Activated CD4-positive, CD25-positive, alpha-beta regulatory T cell treated with anti-CD3 and anti-CD28 coated beads, Interleukin-2, amount 50 U/mL, for 72 hours (primary cell): ENCODE results near the gene ADAMTS7.
A peak's percentile ranks its signal among the peaks of the same experiment; 100 is the strongest.
"Not testable (repeated sequence)": the region's sequence is repeated elsewhere in the genome, so short reads cannot be mapped to it uniquely, and the experiment has no call there.

Source experiments
- DNase-seq: peaks from one replicate; pipeline ENCODE4 v3.0.0; 2021

ADAMTS7 gene

DNA sequence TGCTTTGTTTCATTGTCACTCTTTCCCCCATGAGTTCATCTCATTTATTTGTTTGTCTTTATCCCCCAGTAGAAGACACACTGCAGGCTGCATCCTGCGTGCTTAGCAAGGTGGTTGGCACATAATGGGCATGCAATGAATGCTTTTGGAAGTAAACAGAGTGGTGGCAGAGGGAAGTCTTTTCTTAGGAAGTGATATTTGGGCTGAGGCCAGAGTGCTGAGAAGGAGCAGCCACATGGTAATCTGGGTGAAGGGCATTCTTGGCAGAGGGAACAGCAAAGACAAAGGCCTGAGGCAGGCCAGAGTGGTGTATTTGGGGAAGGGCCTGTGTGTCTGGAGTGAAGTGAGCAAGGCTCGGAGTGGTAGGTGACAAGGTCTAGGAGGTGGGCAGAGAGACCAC is 17.7 kb upstream of the ADAMTS7 start:
- no peak for DNase-seq

DNA sequence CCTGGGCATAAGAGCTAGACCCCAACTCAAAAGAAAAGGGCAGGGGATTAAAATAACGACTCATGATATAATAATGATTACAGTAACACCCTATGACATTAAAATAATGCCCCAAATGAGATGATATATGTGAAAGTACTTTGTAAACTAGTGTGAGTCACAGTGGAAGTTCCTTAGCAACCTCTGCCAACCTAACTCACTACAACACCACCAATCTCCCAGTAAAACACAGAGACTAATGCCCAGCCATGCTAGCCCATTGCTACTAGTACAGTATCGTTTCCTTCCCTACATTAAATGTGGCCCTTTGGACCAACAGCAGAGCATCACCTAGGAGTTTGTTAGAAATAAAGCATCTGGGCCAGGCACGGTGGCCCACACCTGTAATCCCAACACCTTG is 11.2 kb upstream of the ADAMTS7 start:
- DNase-seq, result no peak

DNA sequence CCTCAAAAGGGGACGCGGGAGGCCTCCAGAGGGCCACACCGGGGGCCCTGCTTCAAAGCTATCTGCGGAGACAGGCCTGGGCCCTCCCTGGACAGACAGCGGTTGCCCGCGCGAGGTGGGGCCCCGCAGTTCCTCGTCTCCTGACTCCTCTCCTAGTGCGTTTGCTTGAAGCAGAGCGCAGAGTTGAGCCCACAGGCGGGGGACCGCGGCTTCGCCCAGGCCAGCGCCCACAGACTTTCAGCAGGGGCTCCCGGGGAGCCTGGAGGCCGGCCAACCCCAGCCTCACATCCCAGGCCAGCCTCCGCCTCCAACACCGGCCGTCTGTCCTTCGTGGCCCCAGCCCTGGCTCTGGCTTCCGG is 540 bp upstream of the ADAMTS7 start:
- peak; percentile 37 for DNase-seq

DNA sequence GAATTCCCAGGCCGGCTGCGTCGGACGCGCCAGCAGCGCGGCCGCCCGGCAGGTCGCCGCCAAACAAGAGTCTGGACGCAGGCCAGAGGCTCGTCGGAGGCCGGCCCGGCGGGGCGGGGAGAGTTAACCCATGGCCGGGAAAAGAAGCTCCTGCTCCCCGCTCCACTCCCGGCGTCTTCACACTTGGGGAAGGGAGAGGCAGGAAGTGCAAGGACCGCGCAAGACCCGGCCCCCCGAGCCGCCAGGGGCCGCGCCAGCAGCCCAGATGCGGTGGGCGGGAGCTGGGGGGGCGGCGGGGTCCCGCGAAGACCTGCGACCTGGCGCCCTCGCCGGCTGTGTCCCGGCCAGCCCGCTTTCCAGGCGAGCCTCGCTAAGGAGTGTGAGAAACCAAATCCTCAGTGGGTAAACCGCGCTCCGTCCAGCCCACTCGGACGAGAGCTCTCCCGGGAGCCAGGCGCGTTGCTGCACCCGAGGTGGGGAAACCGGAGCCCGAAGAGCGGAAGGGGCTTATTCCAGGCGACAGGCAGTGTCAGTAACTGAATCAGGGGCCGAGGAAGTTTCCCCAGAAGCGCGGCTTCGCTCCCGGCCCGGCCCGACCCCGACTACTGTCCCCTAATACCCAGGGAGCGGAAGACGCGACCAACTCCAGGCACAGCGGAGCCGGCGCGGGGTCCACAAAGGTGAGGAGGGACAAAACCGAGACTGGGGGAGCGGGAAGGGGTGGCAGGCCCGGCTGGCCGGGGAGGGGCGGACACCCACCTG is 721 bp downstream of the ADAMTS7 start:
- no peak for DNase-seq

DNA sequence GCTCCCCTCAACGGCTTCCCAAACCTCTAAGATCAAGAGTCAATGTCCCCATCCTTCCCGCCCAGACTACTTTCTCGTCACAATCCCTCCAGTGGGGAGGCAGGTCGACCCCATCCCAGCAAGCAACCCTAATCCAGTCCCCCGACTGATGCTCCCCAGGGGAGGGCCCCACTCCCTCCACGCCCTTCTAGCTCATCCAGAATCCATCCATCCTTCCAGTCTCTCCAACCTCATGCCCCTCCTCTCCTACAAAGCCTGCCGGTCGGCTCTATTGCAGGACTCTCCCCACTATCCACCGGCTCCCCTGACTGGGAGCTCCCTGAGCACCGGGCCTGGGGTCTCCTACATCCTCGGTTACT is 1.3 kb downstream of the ADAMTS7 start:
- DNase-seq, result no peak

DNA sequence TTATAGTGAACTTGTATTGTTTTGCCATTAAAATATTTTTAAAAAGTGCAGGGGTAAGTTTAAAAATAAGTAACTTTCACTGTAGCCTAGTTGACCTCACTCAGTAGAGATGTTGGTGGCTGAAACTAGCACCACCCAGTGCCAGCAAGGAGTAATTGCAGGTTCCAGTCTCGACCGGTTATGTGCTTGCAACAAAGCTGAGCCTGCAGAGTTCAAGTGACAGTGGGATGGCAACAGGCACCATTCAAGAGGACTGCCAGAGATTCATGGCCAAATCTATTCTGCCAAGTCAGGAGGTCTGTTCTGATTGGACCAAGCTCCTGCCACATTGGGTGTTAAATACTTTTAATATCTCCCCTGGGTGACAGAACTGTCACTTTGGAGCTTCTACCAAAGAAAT is 2.7 kb downstream of the ADAMTS7 start:
- no peak for DNase-seq

DNA sequence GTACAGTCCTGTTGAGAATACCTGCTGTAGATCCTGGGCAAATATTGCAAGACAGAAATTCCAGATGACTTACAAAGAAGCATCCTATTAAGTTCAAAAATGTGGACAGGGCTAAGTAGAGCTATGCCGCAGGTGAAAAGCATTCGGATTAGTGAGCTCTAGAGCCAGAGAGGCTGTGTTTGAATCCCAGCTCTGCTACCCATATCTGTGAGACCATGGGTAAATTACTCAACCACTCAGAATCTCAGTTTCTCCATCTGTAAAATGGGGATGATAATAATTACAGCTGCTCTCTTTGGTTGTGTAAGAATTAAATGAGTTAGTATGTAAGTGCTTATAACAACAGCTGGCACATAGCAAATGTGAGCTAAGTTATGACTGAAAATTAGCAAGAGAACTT is 3.9 kb downstream of the ADAMTS7 start:
- DNase-seq, result no peak

DNA sequence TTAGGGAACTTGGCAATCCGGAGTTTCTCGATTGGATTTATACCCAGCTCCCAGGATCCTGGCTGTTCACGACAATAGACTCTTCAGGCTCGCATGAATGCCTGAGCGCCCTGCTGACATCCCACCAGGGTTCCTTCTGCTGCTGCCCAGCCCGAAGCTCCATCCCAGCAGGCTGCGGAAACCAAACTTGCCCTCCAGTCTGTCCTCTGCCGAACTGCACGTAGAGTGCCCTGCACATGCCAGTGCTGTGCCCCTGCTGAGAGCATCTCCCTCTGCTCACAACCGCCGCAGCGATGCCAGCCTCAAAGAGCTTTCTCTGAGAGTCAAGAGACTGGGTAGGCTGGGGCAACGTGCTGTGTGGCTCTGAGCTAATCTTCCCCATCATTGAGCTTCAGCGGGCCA is 6.9 kb downstream of the ADAMTS7 start:
- no peak for DNase-seq

DNA sequence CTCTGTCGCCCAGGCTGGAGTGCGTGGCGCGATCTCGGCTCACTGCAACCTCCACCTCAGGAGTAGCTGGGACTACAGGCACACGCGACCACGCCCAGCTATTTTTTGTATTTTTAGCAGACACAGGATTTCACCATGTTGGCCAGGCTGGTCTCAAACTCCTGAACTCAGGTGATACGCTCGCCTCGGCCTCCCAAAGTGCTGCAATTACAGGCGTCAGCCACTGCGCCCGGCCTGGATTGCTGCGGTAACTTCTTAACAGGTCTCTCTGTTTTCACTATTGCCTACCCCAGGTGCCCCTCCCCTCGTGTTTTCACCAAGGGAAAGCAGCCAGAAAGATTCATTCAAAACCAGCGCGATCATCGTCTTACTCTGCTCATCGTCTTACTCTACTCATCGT is 10.5 kb downstream of the ADAMTS7 start:
- DNase-seq, result no peak

DNA sequence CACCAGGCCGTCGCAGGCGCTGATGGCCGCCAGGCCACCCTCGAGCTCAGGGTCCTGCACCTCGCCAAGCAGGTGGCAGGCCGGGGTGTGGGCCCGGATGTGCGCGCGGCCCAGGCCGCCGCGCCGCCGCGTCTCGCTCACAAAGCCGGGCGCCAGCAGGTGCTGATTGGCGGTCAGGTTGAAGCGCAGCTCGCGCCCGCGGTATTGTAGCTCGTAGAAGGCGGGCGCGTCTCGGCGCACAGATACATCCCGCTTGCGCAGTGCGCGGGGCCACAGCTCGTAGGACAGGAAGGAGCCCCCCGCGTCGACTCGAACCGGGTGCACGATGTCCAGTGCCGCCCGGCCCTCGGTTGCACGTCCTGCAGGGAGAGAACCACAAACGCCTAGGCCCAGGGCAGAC is 11.1 kb downstream of the ADAMTS7 start:
- DNase-seq, result no peak

DNA sequence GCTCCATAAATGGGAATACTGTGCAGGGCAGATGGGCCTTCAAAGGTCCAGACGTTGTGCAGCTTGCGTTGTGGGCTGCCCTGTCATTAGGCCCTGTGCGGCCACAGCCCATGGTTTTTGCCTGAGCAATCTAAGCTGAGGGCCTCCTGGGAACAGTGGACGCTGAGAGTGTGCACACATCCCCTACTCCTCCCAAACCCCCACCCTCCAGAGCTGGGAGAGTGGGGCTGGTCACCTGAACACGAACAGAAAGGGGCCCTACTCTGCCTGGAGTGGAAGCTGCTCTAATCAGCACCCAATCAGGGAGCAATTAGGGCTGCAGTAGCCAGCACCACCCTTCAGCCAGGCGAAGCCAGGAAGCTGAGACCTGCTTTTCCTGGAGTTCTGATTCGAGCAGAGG is 12.2 kb downstream of the ADAMTS7 start:
- DNase-seq, result not testable (repeated sequence)

DNA sequence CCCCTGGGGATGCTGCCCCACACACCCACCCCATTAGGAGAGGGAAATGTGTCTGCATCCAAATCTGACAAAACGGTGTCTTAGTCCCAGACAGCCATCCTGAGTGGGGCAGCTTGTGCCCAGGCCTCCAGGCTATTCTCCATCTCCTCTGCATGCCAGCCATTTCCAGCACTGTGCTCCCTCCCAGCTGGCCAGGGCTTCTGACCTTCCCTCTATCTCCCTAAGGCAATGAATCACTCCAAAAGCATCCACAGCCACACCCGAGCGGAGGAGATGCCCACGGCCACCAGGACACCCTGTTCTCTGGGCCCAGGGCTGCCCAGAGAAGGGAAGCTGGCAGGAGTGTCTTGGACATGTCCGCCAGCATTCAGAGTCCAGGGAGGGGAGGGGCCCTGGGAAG is 12.9 kb downstream of the ADAMTS7 start:
- DNase-seq, result not testable (repeated sequence)

DNA sequence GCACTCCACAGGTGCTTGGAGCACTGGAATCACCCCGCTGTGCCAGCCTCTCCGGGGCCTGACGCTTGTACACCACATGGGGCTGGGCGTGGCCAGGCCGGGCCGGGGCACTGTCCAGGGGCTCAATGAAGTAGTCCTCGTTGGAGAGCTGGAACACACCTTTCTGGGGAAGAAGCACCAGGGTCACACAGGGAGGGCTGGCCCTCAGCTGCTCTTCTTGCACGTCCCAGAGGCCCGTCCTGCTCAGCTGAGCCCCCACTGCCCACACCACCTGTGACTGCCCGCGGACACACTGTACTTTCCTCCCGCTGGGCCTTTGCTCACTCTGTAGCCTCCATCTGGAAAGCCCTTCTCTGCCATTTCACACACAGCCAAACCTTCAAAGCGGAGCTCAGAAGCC is 13.3 kb downstream of the ADAMTS7 start:
- no peak for DNase-seq

DNA sequence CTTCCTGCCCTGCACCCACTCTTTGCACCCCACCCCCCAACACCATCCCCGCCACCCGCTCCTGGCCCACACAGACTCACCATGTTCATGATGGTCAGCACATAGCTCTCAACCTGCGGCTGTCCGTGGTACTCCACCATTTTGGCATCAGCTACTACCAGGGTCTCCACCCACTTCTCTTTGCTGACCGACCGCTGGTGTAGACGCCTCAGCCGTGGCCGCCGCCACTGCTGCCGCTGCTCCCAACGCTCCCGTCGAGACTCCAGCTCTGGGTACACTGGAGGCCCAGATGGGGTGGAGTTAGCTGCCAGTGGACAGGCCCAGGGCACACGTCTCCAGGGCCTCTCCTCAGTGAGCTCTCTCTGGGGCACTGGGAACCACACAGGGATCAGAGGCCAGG is 14.8 kb downstream of the ADAMTS7 start:
- DNase-seq, result no peak

DNA sequence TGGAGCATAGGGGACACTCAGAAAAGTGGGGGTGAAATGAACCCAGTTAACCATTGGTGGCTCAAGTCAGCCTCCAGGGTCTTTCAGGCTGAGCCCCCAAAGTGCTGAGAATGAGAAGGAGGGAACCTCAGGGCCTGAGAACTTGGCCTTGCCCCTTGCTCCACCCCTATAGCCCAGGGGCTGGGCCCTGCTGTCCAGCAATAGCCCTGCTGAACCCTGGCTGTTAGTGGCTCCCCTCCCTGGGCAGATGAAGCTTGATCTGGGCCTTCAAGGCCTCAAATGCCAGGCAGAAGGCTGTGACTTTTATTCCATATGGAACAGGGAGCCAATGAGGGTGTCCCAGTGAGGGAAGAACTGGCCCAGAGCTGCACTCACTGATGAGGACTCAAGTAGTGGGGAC is 16.2 kb downstream of the ADAMTS7 start:
- DNase-seq, result no peak

DNA sequence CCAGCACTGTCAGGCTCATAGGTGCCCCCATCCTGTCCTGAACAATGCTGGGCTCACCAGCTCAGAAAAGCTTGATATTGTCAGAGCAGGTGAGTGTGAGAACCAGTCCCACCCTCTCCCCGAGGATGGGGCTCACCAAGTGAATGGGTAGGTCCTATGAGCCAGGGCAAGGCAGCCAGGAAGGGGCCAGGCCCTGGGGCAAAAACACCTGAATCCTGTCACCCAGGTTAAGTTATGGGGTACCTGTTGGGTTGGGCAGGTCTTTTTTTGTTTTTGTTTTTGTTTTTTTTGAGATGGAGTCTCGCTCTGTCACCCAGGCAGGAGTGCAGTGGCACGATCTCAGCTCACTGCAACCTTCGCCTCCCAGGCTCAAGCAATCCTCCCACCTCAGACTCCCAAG is 16.8 kb downstream of the ADAMTS7 start:
- not testable (repeated sequence) for DNase-seq

DNA sequence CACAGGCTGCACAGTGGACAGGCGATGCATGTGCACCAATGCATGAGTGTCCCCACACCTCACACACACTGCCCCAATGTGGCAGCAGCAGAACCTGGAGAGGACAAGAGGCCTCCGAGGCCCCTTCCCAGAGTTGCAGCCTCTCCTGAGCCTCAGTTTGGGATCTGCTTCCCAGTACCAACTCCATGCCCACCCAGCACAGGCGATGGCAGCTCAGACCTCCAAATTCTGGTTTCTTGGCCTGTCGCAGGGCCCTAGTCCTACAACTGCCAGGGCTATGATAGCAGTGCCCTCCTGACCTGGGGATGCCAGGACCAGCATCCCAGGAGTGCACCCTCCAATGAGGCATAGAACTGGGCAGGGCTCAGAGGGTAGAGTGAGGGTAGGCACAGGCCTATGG is 19.9 kb downstream of the ADAMTS7 start:
- no peak for DNase-seq

DNA sequence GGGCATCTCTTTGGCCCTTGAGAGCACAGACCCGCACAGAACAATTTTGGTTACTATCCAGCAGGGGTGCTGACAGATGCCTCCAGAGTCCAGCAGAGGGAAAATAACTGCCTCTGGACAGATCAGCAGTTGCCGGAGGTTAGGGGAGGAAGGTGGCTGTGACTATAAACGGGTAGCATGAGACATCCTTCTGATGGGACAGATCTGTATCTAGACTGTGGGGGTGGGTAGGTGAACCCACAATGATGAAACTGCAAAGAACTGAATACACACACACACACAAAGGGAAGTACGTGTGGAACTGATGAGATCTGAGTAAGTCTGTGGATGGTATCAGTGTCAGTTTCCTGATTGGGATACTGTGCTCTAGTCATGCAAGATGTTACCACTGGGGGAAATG is 21.2 kb downstream of the ADAMTS7 start:
- DNase-seq, result no peak

DNA sequence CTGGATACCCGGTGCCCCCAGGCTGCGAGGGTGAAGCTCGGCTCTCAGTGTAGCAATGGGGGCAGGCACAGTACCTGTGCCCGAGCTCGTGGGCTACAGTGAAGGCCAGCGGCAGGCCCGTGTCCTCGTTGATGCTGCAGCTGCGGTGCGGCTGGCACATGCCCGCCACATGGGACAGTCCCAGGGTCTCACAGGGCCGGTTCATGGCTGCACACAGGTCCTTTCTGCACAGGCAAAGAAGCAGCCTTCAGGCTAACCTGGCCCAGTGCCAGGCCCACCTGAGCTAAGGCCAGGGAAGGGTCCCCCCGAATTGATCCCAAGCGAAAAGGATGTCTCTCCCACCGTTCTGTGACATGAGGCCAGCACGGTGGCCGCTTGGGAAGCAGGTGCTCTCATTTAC is 21.6 kb downstream of the ADAMTS7 start:
- no peak for DNase-seq

DNA sequence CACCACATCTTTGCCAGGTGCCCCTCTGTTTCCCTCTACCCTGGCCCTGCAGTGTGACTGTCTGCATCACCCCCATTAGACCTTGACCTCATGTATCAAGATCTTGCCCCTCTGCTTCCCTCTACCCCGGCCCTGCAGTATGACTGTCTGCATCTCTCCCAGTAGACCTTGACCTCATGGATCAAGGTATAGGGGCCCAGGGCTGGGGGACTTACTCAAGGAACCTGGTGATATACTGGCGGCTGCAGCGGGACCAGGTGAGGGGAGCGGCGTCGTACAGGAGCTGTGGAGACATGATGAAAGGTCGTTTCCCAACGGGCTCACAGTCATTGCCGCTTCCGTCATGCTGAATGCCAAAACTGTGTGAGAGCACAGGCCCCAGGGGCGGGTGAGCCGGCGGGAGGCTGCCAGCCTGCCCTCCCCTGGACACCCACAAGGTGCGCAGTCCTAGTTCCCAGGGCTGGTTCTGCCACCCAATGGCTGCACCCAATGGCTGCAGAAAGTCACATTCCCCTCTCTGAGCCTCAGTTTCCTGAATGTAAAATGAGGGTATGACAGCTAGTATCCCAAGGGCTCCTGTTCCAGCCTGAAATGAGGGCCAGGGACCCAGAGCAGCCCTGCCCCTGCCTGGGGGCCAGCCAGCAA is 23.1 kb downstream of the ADAMTS7 start:
- DNase-seq, result no peak

DNA sequence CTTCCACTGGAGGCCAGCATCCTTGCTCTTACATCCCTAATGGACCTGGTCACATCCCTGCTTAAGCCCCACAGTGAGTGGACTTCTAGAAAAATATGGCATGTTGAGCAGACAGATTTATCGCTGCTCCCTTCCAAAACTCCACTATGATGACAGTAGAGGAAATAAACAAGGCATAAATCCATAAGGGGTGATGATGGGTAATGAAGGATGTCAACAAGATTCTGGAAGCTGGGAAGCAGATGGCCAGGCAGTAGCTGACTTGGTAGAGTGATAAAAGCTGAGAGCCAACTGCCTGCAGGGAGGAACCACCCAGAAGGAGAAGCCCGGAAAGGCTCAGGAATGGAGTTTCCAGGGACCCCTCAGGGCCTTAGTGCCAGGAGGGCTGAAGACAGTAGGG is 28.9 kb downstream of the ADAMTS7 start:
- DNase-seq, result not testable (repeated sequence)

DNA sequence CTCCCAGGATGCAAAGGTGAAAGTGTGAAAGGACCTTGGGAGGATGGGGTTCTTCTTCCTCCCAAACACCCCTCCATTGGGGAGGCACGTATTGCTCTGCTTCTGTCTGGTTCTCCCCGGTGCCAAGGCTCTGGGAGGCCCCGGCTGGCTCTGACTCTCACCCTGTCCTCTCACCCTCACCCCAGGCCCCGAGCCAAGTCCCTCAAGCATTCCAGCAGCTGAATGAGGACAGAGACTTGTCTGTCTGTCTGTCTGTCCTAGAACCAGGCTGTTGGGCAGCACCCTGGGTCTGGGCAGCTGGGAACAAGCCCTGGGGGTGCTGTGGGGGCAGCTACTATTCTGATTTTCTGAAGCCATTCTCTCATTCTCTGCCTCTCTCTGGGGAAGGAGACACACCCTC is 29.9 kb downstream of the ADAMTS7 start:
- DNase-seq, result not testable (repeated sequence)

DNA sequence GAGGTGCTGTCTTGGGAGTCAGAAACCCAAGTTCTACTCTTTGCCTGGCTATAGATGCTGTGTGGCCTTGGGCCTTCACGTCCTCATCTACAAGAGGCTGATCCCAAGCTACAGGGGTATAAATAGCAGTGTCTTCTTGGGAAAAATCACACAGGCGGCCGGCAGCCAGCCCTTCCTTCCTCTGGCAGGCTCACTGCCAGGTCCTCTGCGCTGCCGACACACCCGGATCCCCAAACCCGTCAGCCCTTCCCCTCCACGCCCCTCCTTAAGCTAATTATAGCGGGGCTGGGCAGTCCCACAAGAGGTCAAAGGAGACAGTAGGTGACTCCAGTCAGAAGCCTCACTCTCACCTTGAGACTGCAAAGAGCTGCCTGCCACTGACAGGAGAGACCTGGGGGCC is 31.3 kb downstream of the ADAMTS7 start:
- DNase-seq, result not testable (repeated sequence)

DNA sequence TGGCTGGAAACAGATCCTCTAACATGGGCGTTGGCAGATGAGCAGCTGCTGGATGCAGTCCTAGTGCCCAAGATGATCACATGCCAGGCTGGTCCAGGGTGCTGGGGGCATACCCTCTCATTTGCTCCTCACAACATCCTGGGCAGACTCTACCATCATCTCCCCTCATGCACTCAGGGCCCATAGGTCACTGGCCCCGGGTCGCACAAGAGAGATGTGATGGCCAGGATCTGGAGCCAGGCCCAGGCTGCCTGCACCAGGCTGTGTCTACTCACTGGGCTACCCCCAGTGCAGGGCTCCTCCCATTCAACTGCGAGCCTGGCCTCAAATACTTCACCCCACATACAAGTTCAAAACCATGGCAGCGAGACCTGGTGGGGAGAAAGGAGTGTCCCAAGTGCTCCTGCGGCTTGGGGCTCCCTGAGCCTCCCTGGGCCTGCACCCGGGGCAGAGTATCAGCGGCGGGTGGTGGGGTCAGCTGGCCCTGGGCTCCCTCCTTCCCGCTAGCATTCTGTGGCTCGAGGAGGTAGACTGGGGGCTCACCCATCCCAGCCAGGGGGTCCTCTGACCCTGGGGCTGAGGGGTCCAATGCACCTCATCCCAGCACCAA is 32.0 kb downstream of the ADAMTS7 start:
- DNase-seq, result not testable (repeated sequence)

DNA sequence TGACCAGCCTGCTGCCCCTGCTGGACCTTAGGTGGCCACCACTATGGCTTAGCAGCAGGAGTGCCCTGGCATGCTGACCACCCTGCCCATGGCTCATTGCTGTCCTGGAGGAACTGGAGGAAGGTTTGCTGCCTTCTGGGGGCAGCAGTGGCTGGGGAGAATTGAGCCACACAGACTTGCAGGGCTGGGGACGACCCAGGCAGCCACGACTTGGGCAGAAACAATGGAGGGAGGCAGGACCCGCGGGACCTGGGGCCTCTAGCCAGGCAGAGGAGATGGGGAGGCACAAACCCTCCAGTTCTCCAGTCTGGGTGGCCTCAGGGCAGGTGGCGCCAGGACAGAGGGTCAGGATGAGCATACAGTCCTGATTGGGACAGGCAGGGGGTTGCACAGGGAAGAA is 32.8 kb downstream of the ADAMTS7 start:
- DNase-seq, result no peak
